Measurements from ENCODE around the gene HMGXB4. TPM values are rescaled to one million over a fixed set of nuclear protein-coding genes. Genes with fewer than 3 reads are reported as not detected.

HMGXB4 gene
- total and polyA plus RNA-seq, 9 of the 15 experiments (the other 6 are each of a cell fraction or from before 2014, with no cell fraction given): 9.9 to 31.4 (median 24.8) TPM

- TF ChIP-seq BRF2 (IDR thresholded peaks at IDR 0.05; ENCODE audit: borderline replicate concordance, insufficient read depth, insufficient read length) (no peak), TARDBP (IDR thresholded peaks at IDR 0.05) (no peak), YY1 (IDR thresholded peaks at IDR 0.05; ENCODE audit: borderline replicate concordance in 1 of 3, control insufficient read depth in 1 of 3, extremely low read depth in 1 of 3, insufficient read depth in 3 of 3, insufficient read length in 1 of 3, insufficient replicate concordance in 2 of 3, low read depth in 1 of 3, low read length in 2 of 3) (peak; percentile 83 to 98 (median 93)), RBFOX2 (IDR thresholded peaks at IDR 0.05; ENCODE audit: low read depth, low read length) (peak; percentile 88), GATAD2A (IDR thresholded peaks at IDR 0.05) (no peak), FOXP1 (CRISPR knock-in tag; IDR thresholded peaks at IDR 0.05) (0 out of 2 replicates have a peak, but pooled peaks have one; percentile 40), MAZ (CRISPR knock-in tag; conservative IDR thresholded peaks at IDR 0.05 in 1 of 2, IDR thresholded peaks at IDR 0.05 in 1 of 2) (peak; percentile 78 to 85; a peak in 3 of 4 replicates), NFRKB (IDR thresholded peaks at IDR 0.05; ENCODE audit: low read depth) (peak; percentile 87), HCFC1 (IDR thresholded peaks at IDR 0.05; ENCODE audit: low read depth, low read length) (peak; percentile 75), RUNX1 (IDR thresholded peaks at IDR 0.05; ENCODE audit: low read depth) (no peak), POLR2A (conservative IDR thresholded peaks at IDR 0.05) (peak; percentile 73), ZNF12 (CRISPR knock-in tag; IDR thresholded peaks at IDR 0.05) (0 out of 2 replicates have a peak, but pooled peaks have one; percentile 47), JUN (IDR thresholded peaks at IDR 0.05; ENCODE audit: borderline replicate concordance, low read depth, low read length) (peak; percentile 23; the same call in 1 of the 2 replicates), JUN (CRISPR knock-in tag; IDR thresholded peaks at IDR 0.05; ENCODE audit: borderline replicate concordance) (no peak), ARID3A (IDR thresholded peaks at IDR 0.05; ENCODE audit: borderline replicate concordance, low read depth, low read length) (peak; percentile 91), ZNF512 (tag; IDR thresholded peaks at IDR 0.05) (no peak), TAF1 (IDR thresholded peaks at IDR 0.05; ENCODE audit: control insufficient read depth, extremely low read depth, insufficient read depth, low read length, severe bottlenecking) (peak; percentile 88), TAF7 (tag; IDR thresholded peaks at IDR 0.05) (peak; percentile 47; the same call in 1 of the 2 replicates), TBP (optimal IDR thresholded peaks at IDR 0.05; ENCODE audit: low read depth, low read length) (peak; percentile 88), NCOA4 (IDR thresholded peaks at IDR 0.05; ENCODE audit: partially characterized antibody) (peak; percentile 88), RCOR1 (IDR thresholded peaks at IDR 0.05; ENCODE audit: borderline replicate concordance in 1 of 2, low read depth in 2 of 2, low read length in 2 of 2) (peak in 1 of 2 experiments; percentile 66; a peak in 1 of 4 replicates), HIVEP1 (CRISPR knock-in tag; IDR thresholded peaks at IDR 0.05) (0 out of 2 replicates have a peak, but pooled peaks have one; percentile 70)
These were observed at the start of gene HMGXB4 (continued) for GRCh38 chr22:35257321-35258190.
